Neuronal stem cell (in vitro differentiated cells): ENCODE measurements around the gene MLXIPL.

Experiments
- DNase-seq: peaks from one replicate; pipeline ENCODE4 v3.0.0-alpha.2; 2013; ENCODE audit warnings: low spot score
- H2AFZ ChIP-seq: one replicate; pipeline ENCODE4 v1.6.1; 2013; ENCODE audit warnings: mild to moderate bottlenecking, low read length, inconsistent platforms
- H2AK5ac ChIP-seq: 2 replicates; pipeline ENCODE4 v1.6.1; 2013; ENCODE audit warnings: low read depth, mild to moderate bottlenecking, inconsistent platforms, low read length, moderate library complexity, mixed read lengths
- H2BK120ac ChIP-seq: 2 replicates; pipeline ENCODE4 v1.6.1; 2013; ENCODE audit warnings: low read depth, mild to moderate bottlenecking, inconsistent platforms, low read length, moderate library complexity, mixed read lengths
- H2BK12ac ChIP-seq: one replicate; pipeline ENCODE4 v1.6.1; 2013; ENCODE audit warnings: low read length, inconsistent platforms
- H2BK15ac ChIP-seq: 2 replicates; pipeline ENCODE4 v1.6.1; 2013; ENCODE audit warnings: mild to moderate bottlenecking, low read length, inconsistent platforms, mixed read lengths
- H2BK5ac ChIP-seq: one replicate; pipeline ENCODE4 v1.6.1; 2013; ENCODE audit warnings: inconsistent platforms, mild to moderate bottlenecking, low read length, moderate library complexity
- H3K14ac ChIP-seq: one replicate; pipeline ENCODE4 v1.6.1; 2013; ENCODE audit warnings: low read length, inconsistent platforms
- H3K18ac ChIP-seq: 2 replicates; pipeline ENCODE4 v1.6.1; 2013; ENCODE audit warnings: low read length, inconsistent platforms
- H3K23ac ChIP-seq: 2 replicates; pipeline ENCODE4 v1.6.1; 2013; ENCODE audit warnings: low read depth, mild to moderate bottlenecking, mixed read lengths, low read length, inconsistent platforms; ENCODE audit not compliant: poor library complexity
- H3K27ac ChIP-seq: replicated peaks from 3 replicates; pipeline ENCODE4 v1.5.1; 2013; ENCODE audit warnings: low read length, inconsistent platforms
- H3K27me3 ChIP-seq, 3 experiments: 2 replicates each; pipeline ENCODE4 v1.6.1; 2013; ENCODE audit warnings: low read length in 3 of 3, mild to moderate bottlenecking in 2 of 3, inconsistent platforms in 1 of 3, low read depth in 1 of 3, mixed read lengths in 1 of 3, moderate library complexity in 1 of 3; ENCODE audit not compliant: control insufficient read depth in 3 of 3, insufficient read depth in 3 of 3
- H3K36me3 ChIP-seq, 2 donors: replicated peaks in 1 of 2; 2 replicates each; pipeline ENCODE4 v1.6.1; 2013; ENCODE audit warnings: low read length in 2 of 2; ENCODE audit not compliant: control insufficient read depth in 2 of 2, insufficient read depth in 2 of 2
- H3K4ac ChIP-seq: 2 replicates; pipeline ENCODE4 v1.6.1; 2013; ENCODE audit warnings: inconsistent platforms, mild to moderate bottlenecking, low read length, moderate library complexity
- H3K4me1 ChIP-seq, 2 donors: 1 replicate in 1 of 2; 2 replicates in 1 of 2; pipeline ENCODE4 v1.6.1; 2013; ENCODE audit warnings: low read length in 2 of 2, low read depth in 1 of 2; ENCODE audit not compliant: control insufficient read depth in 2 of 2, insufficient read depth in 1 of 2
- H3K4me2 ChIP-seq: one replicate; pipeline ENCODE4 v1.6.1; 2013; ENCODE audit warnings: mild to moderate bottlenecking, low read length, inconsistent platforms; ENCODE audit not compliant: insufficient read depth, poor library complexity, severe bottlenecking
- H3K4me3 ChIP-seq, 2 donors: 2 replicates each; pipeline ENCODE4 v1.5.1; 2013; ENCODE audit warnings: low read length in 2 of 2, mild to moderate bottlenecking in 2 of 2, inconsistent platforms in 1 of 2, moderate library complexity in 1 of 2
- H3K79me1 ChIP-seq: one replicate; pipeline ENCODE4 v1.6.1; 2013; ENCODE audit warnings: low read depth, mild to moderate bottlenecking, inconsistent platforms, low read length, moderate library complexity
- H3K9ac ChIP-seq: one replicate; pipeline ENCODE4 v1.6.1; 2013; ENCODE audit warnings: mild to moderate bottlenecking, low read depth, low read length, inconsistent platforms; ENCODE audit not compliant: poor library complexity
- H3K9me3 ChIP-seq, 2 donors: replicated peaks in 1 of 2; 2 replicates each; pipeline versions ENCODE3 to v1.6.1; 2013; ENCODE audit warnings: low read length in 2 of 2, mild to moderate bottlenecking in 2 of 2, inconsistent platforms in 1 of 2, low read depth in 1 of 2, mixed read lengths in 1 of 2, moderate library complexity in 1 of 2; ENCODE audit not compliant: control insufficient read depth in 2 of 2, insufficient read depth in 1 of 2
- H4K8ac ChIP-seq: one replicate; pipeline ENCODE4 v1.6.1; 2013; ENCODE audit warnings: low read depth, mild to moderate bottlenecking, inconsistent platforms, low read length, moderate library complexity
- H4K91ac ChIP-seq: one replicate; pipeline ENCODE4 v1.6.1; 2013; ENCODE audit warnings: low read length, low read depth, mild to moderate bottlenecking, inconsistent platforms; ENCODE audit not compliant: poor library complexity
- WGBS, 2 donors: extraction: QIAGEN DNeasy Blood & Tissue Kit; methylation state at CpG; one replicate each; pipeline ENCODE4 v1.1.7; 2013; ENCODE audit warnings: missing lambda C conversion rate in 2 of 2, mixed read lengths in 1 of 2; ENCODE audit not compliant: insufficient read length in 2 of 2, insufficient replicate concordance in 1 of 2; ENCODE audit errors: extremely low coverage in 2 of 2; 5-methylcytosine and 5-hydroxymethylcytosine counted together

MLXIPL gene

DNA sequence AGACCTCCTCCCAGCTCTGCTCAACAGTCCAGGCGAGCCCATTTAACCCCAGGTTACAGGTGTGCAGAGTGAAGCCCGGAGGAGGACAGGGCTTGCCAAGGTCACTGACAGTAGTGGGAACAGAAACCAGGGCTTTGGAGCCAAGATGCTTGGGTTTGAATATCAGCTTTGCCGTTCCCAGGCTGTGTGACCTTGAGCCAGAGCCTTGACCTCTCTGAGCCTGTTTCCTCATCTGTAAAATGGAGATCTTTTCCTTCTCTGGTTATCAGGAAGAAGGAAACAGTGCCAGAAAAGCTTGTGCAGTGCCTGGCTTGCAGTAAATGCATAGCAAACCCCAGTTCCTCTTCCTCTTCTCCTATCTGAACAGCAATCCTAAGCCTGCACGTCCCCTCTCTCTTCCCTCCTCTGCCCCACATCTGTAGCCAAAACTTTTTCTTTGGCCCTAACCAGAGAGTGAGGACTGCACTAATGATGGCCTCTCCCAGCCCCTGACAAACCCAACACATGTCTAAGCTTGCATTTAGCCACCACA lies 21.4 kb upstream of the MLXIPL start:
- no peak overlapping the region for H2BK5ac ChIP-seq
- H3K36me3 ChIP-seq, result no peaks in the 10 kb centered on the region
- H2AK5ac ChIP-seq, result no peak overlapping the region
- H3K14ac ChIP-seq, result no peak overlapping the region
- no peak overlapping the region for H4K8ac ChIP-seq
- H3K4ac ChIP-seq, result no peak overlapping the region
- no peak overlapping the region for H3K18ac ChIP-seq
- DNase-seq, result no peak
- peaks cover 5 to 61% (median 33%) of the 10 kb centered on the region in 3 experiments for H3K27me3 ChIP-seq
- no peak overlapping the region for H2BK120ac ChIP-seq
- no CpG with 5 or more reads among the region's 4 CpGs for WGBS, 2 donors
- H3K4me3 ChIP-seq, result no peak overlapping the region
- no peak overlapping the region for H2BK12ac ChIP-seq
- no peak overlapping the region for H3K9ac ChIP-seq
- H2BK15ac ChIP-seq, result no peak overlapping the region
- H3K9me3 ChIP-seq, result peaks cover 0 to 3% of the 10 kb centered on the region in 2 donors
- H3K27ac ChIP-seq, result no peak overlapping the region
- H4K91ac ChIP-seq, result no peak overlapping the region
- H3K4me2 ChIP-seq, result no peak overlapping the region
- no peak overlapping the region for H2AFZ ChIP-seq
- no peaks in the 10 kb centered on the region for H3K79me1 ChIP-seq
- peaks cover 0 to 2% of the 10 kb centered on the region in 2 donors for H3K4me1 ChIP-seq
- H3K23ac ChIP-seq, result no peak overlapping the region

DNA sequence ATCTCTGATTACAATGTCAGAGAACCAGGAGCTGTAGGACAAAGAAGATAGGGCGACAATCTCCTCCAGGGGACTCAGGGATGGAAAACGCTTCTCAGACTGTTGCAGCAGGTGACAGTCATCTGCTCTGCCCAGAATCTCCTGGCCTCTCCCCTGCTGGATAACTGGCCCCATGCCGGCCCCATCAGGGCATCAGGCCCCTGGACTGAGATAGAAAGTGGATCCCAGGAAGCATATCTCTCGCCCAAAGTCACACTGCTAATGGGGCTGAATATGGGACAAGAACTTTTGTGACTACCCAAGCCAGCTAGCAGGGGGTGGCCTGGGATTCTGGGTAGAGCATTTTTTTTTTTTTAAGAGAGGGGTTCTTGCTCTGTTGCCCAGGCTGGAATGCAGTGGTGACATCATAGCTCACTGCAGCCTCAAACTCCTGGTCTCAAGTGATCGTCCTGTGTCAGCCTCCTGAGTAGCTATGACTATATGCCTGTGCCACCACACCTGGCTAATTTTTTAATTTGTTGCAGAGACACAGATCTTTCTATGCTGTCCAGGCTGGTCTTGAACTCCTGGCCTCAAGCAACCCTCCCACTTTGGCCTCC lies 20.5 kb upstream of the MLXIPL start:
- WGBS, 2 donors, result no CpG with 5 or more reads among the region's 5 CpGs
- H2BK5ac ChIP-seq, result no peak overlapping the region
- H3K27me3 ChIP-seq, result peaks cover 5 to 53% (median 31%) of the 10 kb centered on the region in 3 experiments
- no peak overlapping the region for H3K4me3 ChIP-seq
- H2BK15ac ChIP-seq, result no peak overlapping the region
- no peak overlapping the region for H2BK12ac ChIP-seq
- no peaks in the 10 kb centered on the region for H3K36me3 ChIP-seq
- peaks cover 0 to 3% of the 10 kb centered on the region in 2 donors for H3K9me3 ChIP-seq
- H3K23ac ChIP-seq, result no peak overlapping the region
- no peak for DNase-seq
- H4K91ac ChIP-seq, result no peak overlapping the region
- H2AK5ac ChIP-seq, result no peak overlapping the region
- no peak overlapping the region for H2BK120ac ChIP-seq
- H4K8ac ChIP-seq, result no peak overlapping the region
- H3K9ac ChIP-seq, result no peak overlapping the region
- no peak overlapping the region for H3K4me2 ChIP-seq
- H3K4ac ChIP-seq, result no peak overlapping the region
- no peaks in the 10 kb centered on the region for H3K79me1 ChIP-seq
- no peak overlapping the region for H3K27ac ChIP-seq
- no peak overlapping the region for H2AFZ ChIP-seq
- peaks cover 0 to 2% of the 10 kb centered on the region in 2 donors for H3K4me1 ChIP-seq
- H3K18ac ChIP-seq, result no peak overlapping the region
- no peak overlapping the region for H3K14ac ChIP-seq

DNA sequence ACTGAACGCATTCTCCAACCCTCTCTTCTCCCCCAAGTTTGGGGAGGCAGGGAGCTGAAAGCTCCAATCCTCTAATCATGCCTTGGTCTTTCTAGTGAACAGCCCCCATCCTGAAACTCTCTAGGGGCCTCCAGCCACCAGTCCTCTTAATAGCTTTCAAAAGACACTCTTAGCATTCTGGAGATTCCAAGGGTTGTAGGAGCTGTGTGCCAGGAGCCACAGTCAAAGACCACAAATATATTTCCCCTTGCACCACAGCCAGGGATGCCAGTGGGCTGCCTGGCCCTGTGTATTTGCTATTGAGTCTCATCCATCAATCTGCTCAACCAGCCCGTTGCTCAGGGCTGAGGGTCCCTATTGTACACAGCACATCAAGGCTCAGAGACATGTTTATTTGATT lies 18.5 kb upstream of the MLXIPL start:
- no peak overlapping the region for H3K4me3 ChIP-seq
- no peak overlapping the region for H3K9ac ChIP-seq
- no peak overlapping the region for H2BK12ac ChIP-seq
- peaks cover 0 to 3% of the 10 kb centered on the region in 2 donors for H3K9me3 ChIP-seq
- no CpG with 5 or more reads among the region's 2 CpGs for WGBS, 2 donors
- H3K23ac ChIP-seq, result no peak overlapping the region
- no peaks in the 10 kb centered on the region for H3K79me1 ChIP-seq
- H2BK15ac ChIP-seq, result no peak overlapping the region
- no peak overlapping the region for H2AK5ac ChIP-seq
- H2BK120ac ChIP-seq, result no peak overlapping the region
- H3K14ac ChIP-seq, result no peak overlapping the region
- no peak overlapping the region for H3K4me2 ChIP-seq
- no peak overlapping the region for H3K27ac ChIP-seq
- H3K27me3 ChIP-seq, result peaks cover 3 to 35% (median 14%) of the 10 kb centered on the region in 3 experiments
- H2BK5ac ChIP-seq, result no peak overlapping the region
- no peak overlapping the region for H2AFZ ChIP-seq
- DNase-seq, result no peak
- H3K4me1 ChIP-seq, result peaks cover 0 to 2% of the 10 kb centered on the region in 2 donors
- no peak overlapping the region for H3K4ac ChIP-seq
- no peak overlapping the region for H3K18ac ChIP-seq
- no peak overlapping the region for H4K8ac ChIP-seq
- no peaks in the 10 kb centered on the region for H3K36me3 ChIP-seq
- no peak overlapping the region for H4K91ac ChIP-seq

DNA sequence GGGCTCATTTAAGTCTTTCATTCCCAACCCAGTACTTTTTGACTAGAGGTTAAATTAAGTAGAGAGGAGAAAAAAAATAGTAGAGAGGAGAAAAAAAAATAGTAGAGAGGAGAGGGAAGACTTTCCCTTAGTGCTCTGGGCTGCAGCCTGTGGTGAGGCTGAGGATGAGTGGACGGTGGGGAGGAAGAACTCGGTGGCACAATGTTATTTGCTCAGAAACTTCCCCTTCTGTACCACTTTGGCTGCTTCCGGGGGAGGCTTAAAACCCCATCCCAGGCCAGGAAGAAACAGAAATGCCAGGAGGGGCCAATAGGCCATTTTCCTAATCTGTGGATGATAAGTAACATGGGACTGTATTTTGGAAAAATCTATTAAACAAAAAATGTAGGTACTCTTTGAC lies 14.6 kb upstream of the MLXIPL start:
- no peak overlapping the region for H2BK120ac ChIP-seq
- no peak overlapping the region for H2AK5ac ChIP-seq
- H3K4me1 ChIP-seq, result peaks cover 0 to 5% of the 10 kb centered on the region in 2 donors
- no peak overlapping the region for H3K4me2 ChIP-seq
- DNase-seq, result no peak
- no peak overlapping the region for H3K9ac ChIP-seq
- H3K27ac ChIP-seq, result no peak overlapping the region
- H2AFZ ChIP-seq, result no peak overlapping the region
- no peak overlapping the region for H3K23ac ChIP-seq
- H2BK12ac ChIP-seq, result no peak overlapping the region
- H4K91ac ChIP-seq, result no peak overlapping the region
- no peak overlapping the region for H3K14ac ChIP-seq
- H3K27me3 ChIP-seq, result peaks cover 0 to 2% (median 0%) of the 10 kb centered on the region in 3 experiments
- H3K18ac ChIP-seq, result no peak overlapping the region
- H3K36me3 ChIP-seq, result no peaks in the 10 kb centered on the region
- no peak overlapping the region for H2BK5ac ChIP-seq
- H3K4me3 ChIP-seq, result no peak overlapping the region
- H3K9me3 ChIP-seq, result peaks cover 0 to 3% of the 10 kb centered on the region in 2 donors
- WGBS, 2 donors, result no CpG with 5 or more reads among the region's 3 CpGs
- no peak overlapping the region for H2BK15ac ChIP-seq
- no peak overlapping the region for H3K4ac ChIP-seq
- H4K8ac ChIP-seq, result no peak overlapping the region
- no peaks in the 10 kb centered on the region for H3K79me1 ChIP-seq
